ENCODE measurements around the gene DNAJC10.
"Not testable (repeated sequence)": the region's sequence is repeated elsewhere in the genome, so short reads cannot be mapped to it uniquely, and the experiment has no call there.

Gene DNAJC10, protein sequence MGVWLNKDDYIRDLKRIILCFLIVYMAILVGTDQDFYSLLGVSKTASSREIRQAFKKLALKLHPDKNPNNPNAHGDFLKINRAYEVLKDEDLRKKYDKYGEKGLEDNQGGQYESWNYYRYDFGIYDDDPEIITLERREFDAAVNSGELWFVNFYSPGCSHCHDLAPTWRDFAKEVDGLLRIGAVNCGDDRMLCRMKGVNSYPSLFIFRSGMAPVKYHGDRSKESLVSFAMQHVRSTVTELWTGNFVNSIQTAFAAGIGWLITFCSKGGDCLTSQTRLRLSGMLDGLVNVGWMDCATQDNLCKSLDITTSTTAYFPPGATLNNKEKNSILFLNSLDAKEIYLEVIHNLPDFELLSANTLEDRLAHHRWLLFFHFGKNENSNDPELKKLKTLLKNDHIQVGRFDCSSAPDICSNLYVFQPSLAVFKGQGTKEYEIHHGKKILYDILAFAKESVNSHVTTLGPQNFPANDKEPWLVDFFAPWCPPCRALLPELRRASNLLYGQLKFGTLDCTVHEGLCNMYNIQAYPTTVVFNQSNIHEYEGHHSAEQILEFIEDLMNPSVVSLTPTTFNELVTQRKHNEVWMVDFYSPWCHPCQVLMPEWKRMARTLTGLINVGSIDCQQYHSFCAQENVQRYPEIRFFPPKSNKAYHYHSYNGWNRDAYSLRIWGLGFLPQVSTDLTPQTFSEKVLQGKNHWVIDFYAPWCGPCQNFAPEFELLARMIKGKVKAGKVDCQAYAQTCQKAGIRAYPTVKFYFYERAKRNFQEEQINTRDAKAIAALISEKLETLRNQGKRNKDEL

DNA sequence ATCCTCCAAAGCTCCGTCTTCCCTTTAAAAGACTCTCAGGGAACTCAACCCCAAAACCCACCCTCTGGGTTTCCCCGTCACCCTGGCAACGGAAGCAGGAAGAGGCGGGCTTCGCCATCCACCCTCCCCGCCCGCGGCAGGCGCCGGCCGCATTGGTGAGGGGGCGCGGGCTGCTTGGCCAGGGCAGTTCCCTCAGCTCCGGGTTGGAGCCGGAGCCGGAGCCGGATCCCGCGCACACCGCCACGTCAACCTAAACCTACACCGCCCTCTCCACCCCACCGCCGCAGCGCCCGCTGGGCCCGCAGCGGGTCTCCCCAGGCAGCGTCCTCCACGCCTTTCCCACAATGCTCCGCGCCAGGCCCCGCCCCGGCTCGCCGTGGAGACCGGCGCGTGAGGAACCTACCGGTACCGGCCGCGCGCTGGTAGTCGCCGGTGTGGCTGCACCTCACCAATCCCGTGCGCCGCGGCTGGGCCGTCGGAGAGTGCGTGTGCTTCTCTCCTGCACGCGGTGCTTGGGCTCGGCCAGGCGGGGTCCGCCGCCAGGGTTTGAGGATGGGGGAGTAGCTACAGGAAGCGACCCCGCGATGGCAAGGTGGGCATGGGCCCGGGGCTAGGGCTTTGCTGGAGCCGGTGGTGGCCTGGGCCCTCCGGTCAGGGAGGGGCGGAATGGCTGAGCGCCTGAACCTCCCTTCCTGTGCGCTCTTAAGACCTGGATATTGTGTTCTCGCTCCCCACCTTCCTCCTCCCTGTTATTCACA lies at the start of gene DNAJC10:
Gene DNAJC10 (plus strand): TSS at position 366 of the 758 bp plus-strand sequence. CDS start 1,830 bp downstream, outside the sequence.
- peak; percentile 86 to 88 for DNase-seq

DNA sequence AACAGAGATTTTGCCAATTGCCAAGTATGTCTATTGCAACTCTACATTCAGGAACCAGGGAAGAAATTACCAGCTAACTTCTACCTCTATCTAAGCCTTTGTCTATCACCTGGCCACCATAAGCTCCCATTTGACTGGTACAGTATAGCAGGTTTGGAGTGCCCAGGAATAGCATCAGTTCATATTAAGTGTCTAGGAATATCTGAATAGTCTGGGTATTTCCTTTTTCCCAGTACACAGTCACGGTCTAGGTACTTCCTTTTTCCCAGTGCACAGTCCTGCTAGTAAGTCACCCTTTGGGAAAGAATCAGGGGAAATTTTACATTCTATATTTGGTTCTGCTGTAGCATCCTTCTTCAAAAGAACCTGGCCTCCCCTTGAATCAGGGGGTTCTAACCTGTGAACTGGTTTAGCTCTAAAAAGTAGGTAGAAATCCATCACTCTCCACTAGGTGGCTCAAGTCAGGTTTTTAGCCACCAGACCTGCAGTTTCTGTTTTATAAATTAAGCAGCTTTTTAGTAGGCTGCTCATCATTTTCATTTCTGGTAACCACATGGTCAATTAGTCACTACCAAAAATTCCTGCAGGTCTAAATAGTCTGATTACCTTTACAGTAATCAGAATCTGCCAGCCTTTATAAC lies 49.3 kb upstream of the DNAJC10 start:
- peak; percentile 6 to 45 for DNase-seq

DNA sequence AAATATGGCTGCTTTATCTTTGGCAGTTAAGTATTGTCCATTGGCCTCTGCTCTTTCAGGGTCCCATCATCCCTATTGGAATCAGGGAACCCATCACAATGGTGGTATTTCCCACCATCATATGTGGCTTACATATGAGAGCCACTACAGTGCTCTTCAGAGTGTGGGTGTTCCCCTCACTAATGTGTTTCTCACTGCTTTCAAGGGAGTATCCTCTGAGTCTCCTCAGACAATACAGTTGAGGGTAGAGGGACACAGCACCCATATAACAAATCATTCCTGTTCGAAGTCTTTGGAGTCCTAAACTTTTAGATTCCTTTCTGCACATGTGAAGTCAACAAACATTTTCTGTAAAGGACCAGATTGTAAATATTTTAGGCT lies 48.8 kb upstream of the DNAJC10 start:
- DNase-seq = no peak

DNA sequence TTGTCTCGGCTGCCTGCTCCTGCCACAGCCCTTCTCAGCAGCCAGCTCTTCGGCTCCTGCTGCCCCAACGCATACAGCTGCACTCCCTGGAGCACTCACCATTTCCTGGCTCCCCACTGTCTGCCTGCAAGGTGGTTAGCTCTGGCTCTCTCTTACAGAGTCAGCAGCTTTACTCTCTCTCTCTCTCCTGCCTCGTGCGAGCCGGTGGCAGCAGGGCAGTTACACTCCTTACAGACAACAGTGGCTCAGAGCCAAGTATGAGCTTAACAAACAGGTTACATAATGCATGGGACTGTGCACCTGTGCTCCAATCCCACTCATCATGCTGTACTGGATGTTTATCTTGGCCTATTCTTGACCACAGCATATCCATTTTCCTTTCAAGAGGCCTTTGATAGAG lies 47.4 kb upstream of the DNAJC10 start:
- no peak for DNase-seq

DNA sequence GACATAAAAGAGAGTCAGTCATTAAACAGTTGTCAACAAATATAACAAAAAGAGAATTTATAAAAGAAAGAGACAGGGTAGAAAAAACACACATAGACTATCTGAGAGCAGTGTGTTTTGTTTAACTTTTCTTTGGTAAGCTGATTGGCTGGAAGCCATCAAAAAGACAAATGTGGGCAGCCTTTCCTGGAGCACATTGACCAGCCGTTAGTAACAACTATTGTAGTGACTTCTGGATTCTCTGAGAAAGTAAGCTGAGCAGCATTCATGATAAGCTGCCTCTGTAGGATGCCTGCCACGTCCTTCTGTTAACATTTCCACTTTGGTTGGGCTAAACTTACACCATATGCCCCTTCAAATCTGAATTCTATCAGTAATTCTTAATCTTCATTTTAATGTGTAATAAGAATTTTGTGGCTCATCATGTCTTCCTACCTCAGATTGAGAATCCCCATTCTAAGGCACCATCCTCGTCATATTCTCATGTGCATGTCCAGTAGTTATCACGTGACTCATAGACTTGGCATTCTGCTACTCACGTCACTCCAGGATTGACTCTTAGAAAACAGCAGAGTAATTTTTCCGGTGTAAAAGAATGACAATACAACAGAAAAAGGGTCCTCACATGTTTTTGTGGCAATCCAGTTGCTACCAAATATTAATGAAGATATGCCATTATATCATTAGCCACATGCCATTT lies 43.4 kb upstream of the DNAJC10 start:
- no peak for DNase-seq

DNA sequence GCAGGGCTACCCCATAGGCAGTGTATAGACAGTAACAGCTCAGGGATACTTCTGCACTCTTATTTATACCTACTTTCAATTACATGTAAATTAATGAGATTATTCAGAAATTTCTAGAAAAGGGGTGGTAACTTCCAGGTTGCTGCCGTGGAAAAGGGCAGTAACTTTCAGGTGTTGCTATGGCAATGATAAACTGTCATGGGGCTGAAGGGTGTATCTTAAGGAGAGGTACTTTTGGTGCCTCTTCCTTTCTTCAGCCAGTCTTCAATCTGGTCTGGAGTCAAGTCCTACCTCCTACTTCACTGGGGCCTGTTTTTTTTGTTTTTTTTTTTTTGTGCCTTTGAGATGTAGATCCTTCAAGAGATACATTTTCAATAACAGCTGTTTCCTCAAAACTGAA lies 35.2 kb upstream of the DNAJC10 start:
- DNase-seq = no peak

DNA sequence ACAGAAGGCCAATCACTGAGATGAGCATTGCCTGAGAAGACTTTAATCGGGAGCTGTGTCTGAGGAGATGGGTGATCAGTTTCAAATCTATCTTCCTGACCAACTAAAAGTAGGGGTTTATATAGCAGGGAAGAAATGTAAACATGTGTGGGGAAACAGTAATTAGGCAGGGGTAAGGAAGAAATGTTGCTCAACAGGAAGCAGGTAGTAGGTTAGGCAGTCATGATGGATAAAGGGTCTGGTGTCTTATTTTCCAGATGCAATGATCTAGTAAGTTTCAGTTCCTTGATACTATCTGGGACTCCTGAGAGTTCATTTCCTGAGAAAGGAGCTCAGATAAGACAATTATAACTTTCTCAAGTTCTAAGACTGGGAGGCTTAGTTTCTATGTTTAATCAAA lies 33.8 kb upstream of the DNAJC10 start:
- DNase-seq = no peak

DNA sequence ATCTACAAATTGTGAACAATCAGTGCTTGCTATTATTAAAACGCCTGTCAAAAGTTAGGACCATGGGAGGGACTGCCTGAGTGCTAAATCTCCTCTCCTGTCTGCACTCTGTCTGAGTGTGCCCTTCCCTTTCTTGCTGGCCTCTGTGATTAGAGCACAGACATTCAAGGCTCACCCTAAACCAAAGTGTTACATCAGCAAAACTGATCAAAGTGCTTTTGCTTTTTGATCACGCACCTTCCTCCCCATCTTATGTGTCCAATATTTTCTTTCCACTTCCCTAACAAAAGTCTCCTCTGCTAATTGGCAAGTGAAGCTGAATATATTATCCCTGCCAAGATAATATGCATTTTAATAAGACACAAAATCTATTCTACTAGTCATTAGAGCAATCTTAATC lies 30.5 kb upstream of the DNAJC10 start:
- DNase-seq = no peak

DNA sequence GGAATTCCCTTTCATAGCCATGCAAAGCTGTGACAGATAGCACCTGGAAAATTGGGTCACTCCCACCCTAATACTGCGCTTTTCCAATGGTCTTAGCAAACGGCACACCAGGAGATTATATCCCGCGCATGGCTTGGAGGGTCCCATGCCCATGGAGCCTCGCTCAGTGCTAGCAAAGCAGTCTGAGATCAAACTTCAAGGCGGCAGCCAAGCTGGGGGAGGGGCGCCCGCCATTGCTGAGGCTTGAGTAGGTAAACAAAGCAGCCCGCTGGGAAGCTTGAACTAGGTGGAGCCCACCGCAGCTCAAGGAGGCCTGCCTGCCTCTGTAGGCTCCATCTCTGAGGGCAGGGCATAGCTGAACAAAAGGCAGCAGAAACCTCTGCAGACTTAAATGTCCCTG lies 29.3 kb upstream of the DNAJC10 start:
- DNase-seq = not testable (repeated sequence)

DNA sequence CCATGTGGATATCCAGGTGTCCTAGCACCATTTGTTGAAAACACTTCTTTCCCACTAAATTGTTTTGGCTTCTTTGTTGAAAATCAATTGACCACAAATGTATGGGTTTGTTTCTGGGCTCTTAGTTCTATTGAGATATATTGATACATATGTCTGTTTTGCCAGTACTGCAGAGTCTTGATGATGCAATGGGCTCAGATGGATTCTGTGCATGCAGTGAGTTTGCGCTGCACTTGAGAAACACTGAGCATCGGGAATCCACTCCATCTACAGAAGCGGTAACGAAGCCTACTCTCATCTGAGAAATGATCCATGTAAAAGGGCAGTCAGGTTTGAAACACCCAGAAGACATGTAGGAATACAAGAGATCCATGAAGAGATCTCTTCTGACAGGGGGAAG lies 21.9 kb upstream of the DNAJC10 start:
- DNase-seq = no peak

DNA sequence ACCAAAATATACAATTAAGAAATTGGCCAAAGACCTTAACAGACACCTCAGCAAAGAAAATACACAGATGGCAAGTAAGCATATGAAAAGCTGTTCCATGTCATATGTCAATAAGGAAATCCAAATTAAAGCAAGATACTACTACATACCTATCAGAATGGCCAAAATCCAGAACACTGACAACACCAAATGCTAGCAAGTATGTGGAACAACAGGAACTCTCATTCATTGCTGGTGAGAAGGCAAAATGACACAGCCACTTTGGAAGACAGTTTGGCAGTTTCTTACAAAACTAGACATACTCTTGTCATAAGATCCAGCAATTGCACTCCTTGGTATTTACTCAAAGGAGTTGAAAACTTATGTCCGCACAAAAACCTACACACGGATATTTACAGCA lies 20.3 kb upstream of the DNAJC10 start:
- no peak for DNase-seq

DNA sequence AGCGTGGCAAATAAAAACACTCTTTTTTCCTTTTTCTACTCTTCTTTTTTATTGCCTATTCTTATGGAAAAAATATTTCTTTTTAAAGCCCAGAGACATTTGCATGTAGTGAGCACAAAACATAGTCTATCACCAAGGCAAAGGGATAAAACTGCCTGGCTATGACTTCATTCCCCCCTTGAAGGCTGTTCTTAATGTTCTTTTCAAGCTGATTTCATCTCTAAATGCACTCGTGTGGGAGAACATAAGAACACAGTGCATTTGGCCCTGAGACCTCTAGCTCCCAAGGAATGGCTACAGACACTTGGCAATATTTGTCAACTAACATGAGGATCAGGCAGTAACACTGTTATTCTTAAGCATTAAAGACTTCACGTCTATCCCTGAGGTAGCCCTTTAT lies 17.4 kb upstream of the DNAJC10 start:
- no peak for DNase-seq

DNA sequence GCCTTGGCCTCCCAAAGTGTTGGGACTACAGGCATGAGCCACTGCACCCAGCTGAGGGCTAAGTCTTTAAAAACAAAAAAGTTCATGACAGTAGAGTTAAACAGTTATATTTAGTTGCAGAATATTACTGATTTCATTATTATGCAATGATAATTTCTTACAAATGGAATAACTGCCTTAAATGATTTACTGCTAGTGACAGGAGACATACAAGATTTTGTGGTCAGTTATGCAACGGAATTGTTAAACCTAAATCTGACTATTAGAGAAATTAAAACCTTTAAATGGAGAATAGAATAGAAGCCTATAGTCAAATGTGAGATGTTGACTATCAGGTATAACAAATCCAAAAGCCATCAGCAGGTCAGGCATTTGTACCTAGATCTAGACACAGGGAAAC lies 10.3 kb upstream of the DNAJC10 start:
- no peak for DNase-seq

DNA sequence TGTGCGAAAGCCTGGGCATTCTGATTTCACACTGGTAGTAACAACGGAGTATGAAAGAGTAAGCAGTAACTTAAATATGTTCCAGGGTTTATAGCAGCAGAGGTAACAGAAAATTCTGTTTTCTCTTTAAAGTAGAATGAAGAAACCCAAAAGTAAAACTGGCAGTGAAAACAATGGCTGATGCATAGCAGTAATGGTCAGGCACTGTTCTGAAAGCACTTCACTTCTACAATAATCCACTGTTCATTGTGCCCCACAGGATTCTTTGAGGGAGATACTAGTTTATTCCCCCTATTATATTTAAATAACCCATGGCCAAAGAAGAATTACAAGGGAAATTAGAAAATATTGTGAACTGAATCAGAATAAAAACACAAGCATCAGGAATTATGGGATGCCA lies 9.3 kb upstream of the DNAJC10 start:
- DNase-seq = no peak

DNA sequence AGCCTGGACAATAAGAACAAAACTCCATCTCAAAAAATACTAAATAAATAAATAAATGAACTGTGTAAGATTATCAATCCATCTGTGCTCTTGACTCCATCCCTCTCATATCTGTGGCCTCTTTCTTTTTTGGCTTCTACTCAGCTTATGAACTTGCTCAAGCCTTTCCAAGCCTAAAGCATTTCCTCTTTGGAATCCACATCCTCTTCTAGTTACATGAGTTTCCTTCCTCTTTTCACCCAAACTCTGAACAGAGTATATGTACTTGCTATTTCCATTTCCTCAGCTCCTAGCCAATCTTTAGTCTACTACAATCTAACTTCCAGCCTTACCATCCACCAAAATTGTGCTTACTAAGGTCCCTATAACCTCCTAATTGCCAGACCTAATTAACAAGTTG lies 2.5 kb upstream of the DNAJC10 start:
- no peak for DNase-seq

DNA sequence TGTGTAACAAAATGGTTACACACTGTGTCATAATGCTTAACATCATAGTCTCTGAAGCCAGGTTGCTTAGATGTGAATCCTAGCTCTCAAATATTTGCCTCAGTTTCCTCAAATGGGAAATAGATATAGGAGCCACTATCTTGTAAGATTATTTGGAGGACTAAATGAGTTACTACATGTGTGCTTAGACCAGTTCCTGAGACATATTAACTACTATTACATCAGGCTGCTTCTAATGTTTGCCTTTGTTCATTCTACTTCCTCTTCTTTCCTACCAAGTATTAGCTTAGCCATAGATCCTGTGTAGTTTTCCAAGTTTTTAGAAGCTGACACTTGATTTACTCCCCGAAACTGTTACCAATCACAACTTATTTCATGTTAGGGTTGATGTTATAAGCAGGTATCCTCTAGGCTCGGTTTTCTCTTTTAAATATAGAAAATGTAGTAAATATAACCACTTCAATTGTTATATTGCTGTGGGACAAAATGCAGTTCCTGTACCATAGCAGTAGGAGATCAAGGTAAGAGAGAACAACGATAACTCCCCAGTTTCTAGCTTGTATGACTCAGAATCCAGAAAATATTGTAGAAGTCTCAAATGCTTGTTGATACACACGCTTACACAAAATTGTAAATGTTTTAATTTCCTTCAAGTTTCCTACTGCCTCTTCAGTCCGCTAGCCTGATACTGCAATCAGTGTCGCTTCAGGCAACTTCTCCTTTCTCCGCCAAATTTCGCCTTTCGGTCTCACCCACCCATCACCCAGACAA lies 751 bp upstream of the DNAJC10 start:
- no peak for DNase-seq

DNA sequence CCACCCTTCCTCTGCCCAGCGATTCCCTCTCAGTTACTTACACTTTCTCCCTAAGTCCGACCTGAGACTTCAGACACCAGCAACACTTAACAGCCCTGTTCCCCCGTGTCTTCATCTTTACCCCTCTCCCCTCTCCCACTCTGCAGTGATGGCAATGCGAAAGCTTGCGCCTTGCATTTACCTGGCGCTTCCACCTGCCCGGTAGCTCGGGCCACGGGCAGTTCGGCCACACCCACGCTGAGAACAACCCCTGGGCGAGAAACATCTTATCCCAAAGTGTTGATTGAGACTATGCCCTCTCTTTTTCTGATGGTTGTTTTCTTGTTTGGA lies 558 bp downstream of the DNAJC10 start:
- DNase-seq = peak in 1 of 2 donors; percentile 2

DNA sequence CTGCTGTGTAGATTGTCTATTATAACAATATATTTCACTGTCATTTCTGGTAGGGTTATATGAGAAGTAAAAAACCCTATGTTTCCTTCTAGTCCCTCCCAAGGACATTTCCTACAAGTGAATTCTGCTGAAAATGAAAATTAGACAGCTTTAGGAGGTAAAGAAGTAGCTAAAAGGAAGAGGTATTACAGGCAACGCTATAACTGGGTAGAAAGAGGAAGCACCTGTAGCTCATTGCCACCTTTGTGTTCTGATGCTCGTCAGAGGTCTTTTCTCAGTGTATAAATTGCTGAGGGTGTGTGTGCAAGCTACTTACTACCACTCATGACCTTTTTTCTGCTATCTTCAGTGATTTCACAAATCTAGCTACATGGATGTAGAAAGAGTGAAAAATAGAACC lies 1.4 kb downstream of the DNAJC10 start:
- DNase-seq = peak; percentile 5 to 22

DNA sequence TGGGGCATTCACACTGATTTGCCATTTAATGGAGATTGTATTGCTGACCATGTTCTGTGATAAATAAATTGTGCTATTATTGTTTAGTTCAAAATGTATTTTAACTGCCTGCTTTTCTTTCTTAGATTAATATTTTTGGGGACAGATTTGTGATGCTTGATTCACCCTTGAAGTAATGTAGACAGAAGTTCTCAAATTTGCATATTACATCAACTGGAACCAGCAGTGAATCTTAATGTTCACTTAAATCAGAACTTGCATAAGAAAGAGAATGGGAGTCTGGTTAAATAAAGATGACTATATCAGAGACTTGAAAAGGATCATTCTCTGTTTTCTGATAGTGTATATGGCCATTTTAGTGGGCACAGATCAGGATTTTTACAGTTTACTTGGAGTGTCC lies 1.8 kb downstream of the DNAJC10 start:
- DNase-seq = no peak

DNA sequence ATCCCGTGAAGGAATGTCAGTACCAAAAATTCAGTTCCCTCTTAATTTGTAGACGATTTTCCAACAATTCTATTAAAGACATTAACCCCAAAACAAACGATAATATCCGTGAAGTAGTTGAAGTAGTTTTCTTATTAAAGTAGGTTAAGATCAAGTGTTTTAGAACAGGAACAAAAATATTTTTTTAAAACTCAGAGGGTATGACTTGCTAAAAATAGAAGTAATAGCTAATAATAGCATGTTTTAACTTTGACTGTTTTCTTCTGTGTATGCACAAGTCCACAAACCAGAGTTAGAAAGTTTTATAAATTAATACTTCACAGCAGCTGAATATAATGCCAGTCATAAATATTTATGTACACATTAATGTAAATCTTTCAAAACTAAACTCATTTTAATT lies 2.4 kb downstream of the DNAJC10 start:
- DNase-seq = no peak

DNA sequence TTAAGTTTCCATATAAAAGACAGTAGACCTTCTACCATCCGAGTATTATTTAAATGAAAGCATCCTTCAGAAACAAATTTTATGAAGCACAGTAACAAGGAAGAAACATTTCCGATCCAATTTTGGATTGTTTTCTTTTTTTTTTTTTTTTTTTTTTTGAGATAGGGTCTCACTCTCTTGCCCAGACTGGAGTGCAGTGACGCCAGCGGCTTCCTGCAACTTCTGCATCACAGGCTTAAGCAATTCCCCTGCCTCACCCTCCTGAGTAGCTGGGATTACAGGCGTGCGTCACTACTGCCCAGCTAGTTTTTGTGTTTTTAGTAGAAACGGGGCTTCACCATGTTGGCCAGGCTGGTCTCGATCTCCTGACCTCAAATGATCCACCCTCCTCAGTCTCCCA lies 3.1 kb downstream of the DNAJC10 start:
- DNase-seq = not testable (repeated sequence)

DNA sequence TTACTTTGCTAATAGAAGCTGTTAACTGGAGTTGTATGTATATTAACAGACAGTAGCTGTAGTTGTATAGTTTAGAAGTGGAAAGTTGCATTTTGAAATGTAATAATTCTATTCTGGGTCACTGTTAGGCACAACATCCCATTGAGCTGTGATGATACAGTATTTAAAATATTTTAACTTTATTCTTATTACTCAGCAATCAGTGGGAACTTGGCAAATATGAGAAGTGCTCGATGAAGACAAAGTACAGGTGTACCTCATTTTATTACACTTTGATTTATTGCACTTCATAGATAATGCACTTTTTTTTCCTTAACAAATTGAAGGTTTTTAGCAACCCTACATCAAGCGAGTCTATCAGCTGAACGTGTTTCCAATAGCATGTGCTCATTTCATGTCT lies 8.6 kb downstream of the DNAJC10 start:
- DNase-seq = no peak
